Hepatocyte (in vitro differentiated cells): ENCODE data around the gene CYREN.

Source experiments
- CTCF ChIP-seq: fragments of 200-600 bp; sonication (generic); IDR thresholded peaks from 2 replicates; pipeline ENCODE4 v1.5.1; 2016; ENCODE audit warnings: antibody characterized with exemption, mild to moderate bottlenecking; ENCODE audit not compliant: poor library complexity
- EZH2 ChIP-seq: fragments of 200-600 bp; sonication (generic); IDR thresholded peaks from 2 replicates; pipeline ENCODE4 v1.6.1; 2016; ENCODE audit warnings: antibody characterized with exemption, mild to moderate bottlenecking, borderline replicate concordance

GRCh38 chr7:135207406-135208101 lies 37.0 kb upstream of the CYREN start:
- TF ChIP-seq CTCF, result no peak
- no peak for TF ChIP-seq EZH2
